Measurements from ENCODE around the gene GUCY2F.

The GUCY2F gene

DNA sequence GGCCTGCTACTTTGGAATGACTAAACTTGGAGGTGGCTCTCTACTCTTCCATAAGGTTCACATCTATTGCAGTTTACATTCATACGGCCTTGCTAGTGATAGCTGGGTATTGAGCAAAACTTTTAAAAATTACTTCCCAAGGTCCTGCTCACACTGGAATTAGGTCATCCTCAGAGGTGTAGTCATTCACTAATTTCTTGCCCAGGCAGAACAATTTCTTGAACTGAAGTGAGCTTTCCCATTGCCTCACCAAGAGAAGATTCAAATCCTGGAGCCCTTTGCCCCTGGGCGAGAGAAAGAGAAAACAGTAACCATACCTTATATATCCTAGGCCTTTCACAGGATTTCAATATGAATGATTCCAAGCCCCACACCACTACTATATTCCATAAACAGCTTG is 109.2 kb downstream of the GUCY2F start:
- Histone ChIP-seq H3K4me3 (ENCODE audit: low read length) (no peak overlapping the region), H3K27me3 (ENCODE audit: low read depth, low read length) (no peaks in the 10 kb centered on the region), H3K36me3 (replicated peaks; ENCODE audit: low read depth, low read length) (no peaks in the 10 kb centered on the region), H3K9ac (ENCODE audit: low read length) (no peak overlapping the region), H3K27ac (ENCODE audit: low read length) (no peak overlapping the region), H3K9me3 (ENCODE audit: insufficient read depth, low read length) (no peaks in the 10 kb centered on the region), H2AFZ (ENCODE audit: low read depth, low read length) (no peak overlapping the region), H3K4me1 (ENCODE audit: low read length) (peaks cover 11% of the 10 kb centered on the region), H3K79me2 (ENCODE audit: low read length) (no peaks in the 10 kb centered on the region), H4K20me1 (ENCODE audit: insufficient read depth, low read length) (no peaks in the 10 kb centered on the region), H3K4me2 (ENCODE audit: low read length) (no peak overlapping the region)
- TF ChIP-seq EZH2phosphoT487 (IDR thresholded peaks at IDR 0.05; ENCODE audit: low read depth): no peak
- TF ChIP-seq, protein P1, sequence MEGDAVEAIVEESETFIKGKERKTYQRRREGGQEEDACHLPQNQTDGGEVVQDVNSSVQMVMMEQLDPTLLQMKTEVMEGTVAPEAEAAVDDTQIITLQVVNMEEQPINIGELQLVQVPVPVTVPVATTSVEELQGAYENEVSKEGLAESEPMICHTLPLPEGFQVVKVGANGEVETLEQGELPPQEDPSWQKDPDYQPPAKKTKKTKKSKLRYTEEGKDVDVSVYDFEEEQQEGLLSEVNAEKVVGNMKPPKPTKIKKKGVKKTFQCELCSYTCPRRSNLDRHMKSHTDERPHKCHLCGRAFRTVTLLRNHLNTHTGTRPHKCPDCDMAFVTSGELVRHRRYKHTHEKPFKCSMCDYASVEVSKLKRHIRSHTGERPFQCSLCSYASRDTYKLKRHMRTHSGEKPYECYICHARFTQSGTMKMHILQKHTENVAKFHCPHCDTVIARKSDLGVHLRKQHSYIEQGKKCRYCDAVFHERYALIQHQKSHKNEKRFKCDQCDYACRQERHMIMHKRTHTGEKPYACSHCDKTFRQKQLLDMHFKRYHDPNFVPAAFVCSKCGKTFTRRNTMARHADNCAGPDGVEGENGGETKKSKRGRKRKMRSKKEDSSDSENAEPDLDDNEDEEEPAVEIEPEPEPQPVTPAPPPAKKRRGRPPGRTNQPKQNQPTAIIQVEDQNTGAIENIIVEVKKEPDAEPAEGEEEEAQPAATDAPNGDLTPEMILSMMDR (IDR thresholded peaks at IDR 0.05; ENCODE audit: low read depth, low read length): no peak

DNA sequence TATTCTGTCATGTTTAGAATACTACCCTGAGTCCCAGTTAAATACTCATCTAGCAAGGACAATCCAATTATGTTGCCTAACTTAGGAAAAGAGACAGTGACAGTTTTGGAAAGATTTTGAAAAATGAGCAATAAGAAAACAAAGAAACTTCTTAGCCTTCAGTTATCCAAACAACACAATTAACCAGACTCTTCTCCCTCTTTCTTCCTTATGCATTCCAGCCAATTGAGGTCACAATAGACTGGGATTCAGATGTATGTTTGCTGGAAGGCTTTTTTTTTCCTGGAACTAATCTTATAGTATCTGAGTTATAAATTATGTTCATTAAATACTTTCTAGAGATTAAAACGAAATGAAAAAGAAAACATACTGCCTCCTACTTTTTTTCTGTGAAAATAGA is 109.6 kb downstream of the GUCY2F start:
- Histone ChIP-seq H3K27me3 (ENCODE audit: low read depth, low read length) (no peaks in the 10 kb centered on the region), H3K4me3 (ENCODE audit: low read length) (no peak overlapping the region), H3K79me2 (ENCODE audit: low read length) (no peaks in the 10 kb centered on the region), H3K4me2 (ENCODE audit: low read length) (no peak overlapping the region), H4K20me1 (ENCODE audit: insufficient read depth, low read length) (no peaks in the 10 kb centered on the region), H3K9me3 (ENCODE audit: insufficient read depth, low read length) (no peaks in the 10 kb centered on the region), H2AFZ (ENCODE audit: low read depth, low read length) (no peak overlapping the region), H3K36me3 (replicated peaks; ENCODE audit: low read depth, low read length) (no peaks in the 10 kb centered on the region), H3K27ac (ENCODE audit: low read length) (no peak overlapping the region), H3K4me1 (ENCODE audit: low read length) (peaks cover 11% of the 10 kb centered on the region), H3K9ac (ENCODE audit: low read length) (no peak overlapping the region)
- TF ChIP-seq EZH2phosphoT487 (IDR thresholded peaks at IDR 0.05; ENCODE audit: low read depth): no peak
- TF ChIP-seq, protein P1 (IDR thresholded peaks at IDR 0.05; ENCODE audit: low read depth, low read length): no peak

- no peaks in the 10 kb centered on the region for H3K79me2 ChIP-seq (ENCODE audit: low read length)
- H3K27ac ChIP-seq (ENCODE audit: low read length): no peak overlapping the region
- H3K36me3 ChIP-seq (replicated peaks; ENCODE audit: low read depth, low read length): no peaks in the 10 kb centered on the region
- H3K4me1 ChIP-seq (ENCODE audit: low read length): no peaks in the 10 kb centered on the region
- no peak overlapping the region for H3K4me3 ChIP-seq (ENCODE audit: low read length)
- no peak overlapping the region for H3K9ac ChIP-seq (ENCODE audit: low read length)
- no peaks in the 10 kb centered on the region for H3K9me3 ChIP-seq (ENCODE audit: insufficient read depth, low read length)
- H4K20me1 ChIP-seq (ENCODE audit: insufficient read depth, low read length): no peaks in the 10 kb centered on the region
- H3K4me2 ChIP-seq (ENCODE audit: low read length): no peak overlapping the region
- H2AFZ ChIP-seq (ENCODE audit: low read depth, low read length): no peak overlapping the region
- TF ChIP-seq EZH2phosphoT487 (IDR thresholded peaks at IDR 0.05; ENCODE audit: low read depth): no peak
- TF ChIP-seq, protein P1 (IDR thresholded peaks at IDR 0.05; ENCODE audit: low read depth, low read length): no peak
- H3K27me3 ChIP-seq (ENCODE audit: low read depth, low read length): no peaks in the 10 kb centered on the region
Measured at GRCh38 chrX:109362101-109362500, 119.8 kb downstream of the GUCY2F start.

DNA sequence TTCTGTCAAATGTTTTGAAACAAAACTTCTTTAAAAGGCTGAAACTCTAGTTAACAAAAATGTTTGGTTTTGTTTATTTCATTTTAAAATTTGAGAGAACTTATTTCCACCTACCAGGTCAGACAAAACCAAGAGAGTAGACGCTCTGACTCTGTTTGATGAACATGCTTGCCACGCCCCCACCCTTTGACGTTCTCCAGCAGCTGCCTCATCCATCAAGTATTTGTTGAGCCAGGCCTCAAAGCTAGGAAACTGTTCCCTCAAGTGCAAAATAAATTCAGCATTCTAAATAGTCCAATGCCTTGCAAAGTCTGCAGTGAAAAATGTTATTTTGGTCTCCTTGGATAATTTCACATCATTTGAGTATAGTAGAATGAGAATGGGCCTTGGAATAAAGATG is 121.6 kb downstream of the GUCY2F start:
- no peaks in the 10 kb centered on the region for H3K79me2 ChIP-seq (ENCODE audit: low read length)
- H3K27ac ChIP-seq (ENCODE audit: low read length): no peak overlapping the region
- H3K4me1 ChIP-seq (ENCODE audit: low read length): no peaks in the 10 kb centered on the region
- H3K9me3 ChIP-seq (ENCODE audit: insufficient read depth, low read length): no peaks in the 10 kb centered on the region
- H4K20me1 ChIP-seq (ENCODE audit: insufficient read depth, low read length): no peaks in the 10 kb centered on the region
- no peaks in the 10 kb centered on the region for H3K36me3 ChIP-seq (replicated peaks; ENCODE audit: low read depth, low read length)
- H3K4me3 ChIP-seq (ENCODE audit: low read length): no peak overlapping the region
- TF ChIP-seq, protein P1 (IDR thresholded peaks at IDR 0.05; ENCODE audit: low read depth, low read length): no peak
- TF ChIP-seq EZH2phosphoT487 (IDR thresholded peaks at IDR 0.05; ENCODE audit: low read depth): no peak
- no peak overlapping the region for H3K4me2 ChIP-seq (ENCODE audit: low read length)
- H2AFZ ChIP-seq (ENCODE audit: low read depth, low read length): no peak overlapping the region
- no peaks in the 10 kb centered on the region for H3K27me3 ChIP-seq (ENCODE audit: low read depth, low read length)
- H3K9ac ChIP-seq (ENCODE audit: low read length): no peak overlapping the region

Measured in OCI-LY3 (cell line).